Right lobe of liver (tissue), 4 donors: Measurements from ENCODE around the gene LTN1.

Experiments used
- CTCF ChIP-seq, 4 donors: fragments of 200-600 bp in 3 of 4; fragments of 450-650 bp in 1 of 4; IDR thresholded peaks; one replicate each; pipeline versions ENCODE4 v1.5.1 to v1.8.0; 2016 to 2022; ENCODE audit warnings: antibody characterized with exemption in 4 of 4, mild to moderate bottlenecking in 2 of 4
- POLR2A ChIP-seq: fragments of 450-650 bp; IDR thresholded peaks from one replicate; pipeline ENCODE4 v1.6.1; 2017; ENCODE audit warnings: antibody characterized with exemption, mild to moderate bottlenecking
- donor health status: DM: no; HTN: no; CAD: no.
- donor health status: DM: no; HTN: no; CAD: no.
- donor health status: DM: no; HTN: yes; CAD: no.

GRCh38 chr21:28979092-28979491 is 13.6 kb downstream of the LTN1 start:
- TF ChIP-seq CTCF (IDR thresholded peaks at IDR 0.05), result no peak
- TF ChIP-seq POLR2A, result no peak
